Measurements from ENCODE around the gene PRH1. TPM values are rescaled to one million over a fixed set of nuclear protein-coding genes. Genes with fewer than 3 reads are reported as not detected.

PRH1 gene
- polyA plus RNA-seq, 4 donors = 8.5 to 15.3 (median 14.6) TPM

- DNase-seq (ENCODE audit: low read depth in 4 of 4, low spot score in 3 of 4) = peak in 1 of 4 donors; percentile 8
Measured at GRCh38 chr12:10847744-10848143, 36.3 kb downstream of the PRH1 start.

GRCh38 chr12:10842862-10843261, 41.2 kb downstream of the PRH1 start:
- no peak for DNase-seq (ENCODE audit: low read depth in 4 of 4, low spot score in 3 of 4)

GRCh38 chr12:10838461-10838860, 45.6 kb downstream of the PRH1 start:
- DNase-seq (ENCODE audit: low read depth in 4 of 4, low spot score in 3 of 4) = no peak

Other genes starting within 250 kb of the PRH1 start
- 1 to 10 TPM in 1 of 4 donors, under 1 TPM in 3; 0.70 to 1.2 (median 0.94) TPM for gene STYK1, start 210.2 kb downstream of the PRH1 start, polyA plus RNA-seq (ENCODE audit: insufficient read length in 4 of 4)
- gene YBX3, start 160.9 kb downstream of the PRH1 start, polyA plus RNA-seq (ENCODE audit: insufficient read length in 4 of 4) = 100 to 1,000 TPM; 219 to 278 (median 234) TPM
- gene TAS2R7, start 81.6 kb downstream of the PRH1 start, polyA plus RNA-seq (ENCODE audit: insufficient read length in 4 of 4) = not detected
- gene TAS2R8, start 77.0 kb downstream of the PRH1 start, polyA plus RNA-seq (ENCODE audit: insufficient read length in 4 of 4) = not detected
- gene TAS2R9, start 74.1 kb downstream of the PRH1 start, polyA plus RNA-seq (ENCODE audit: insufficient read length in 4 of 4) = not detected
- 1 to 10 TPM; 1.1 to 2.0 (median 1.4) TPM for gene TAS2R10, start 57.9 kb downstream of the PRH1 start, polyA plus RNA-seq (ENCODE audit: insufficient read length in 4 of 4)
- gene PRR4, start 34.8 kb downstream of the PRH1 start, polyA plus RNA-seq (ENCODE audit: insufficient read length in 4 of 4) = 1 to 10 TPM; 6.5 to 8.1 (median 7.1) TPM
- under 1 TPM in 1 of 4 donors, not detected in 3; 0.08 TPM for gene TAS2R13, start 25.3 kb upstream of the PRH1 start, polyA plus RNA-seq (ENCODE audit: insufficient read length in 4 of 4)
- gene PRH2, start 45.0 kb upstream of the PRH1 start, polyA plus RNA-seq (ENCODE audit: insufficient read length in 4 of 4) = under 1 TPM in 3 of 4 donors, not detected in 1; 0.23 to 0.41 (median 0.31) TPM
- 1 to 10 TPM; 2.6 to 3.8 (median 3.3) TPM for gene TAS2R14, start 55.0 kb upstream of the PRH1 start, polyA plus RNA-seq (ENCODE audit: insufficient read length in 4 of 4)
- gene TAS2R50, start 102.7 kb upstream of the PRH1 start, polyA plus RNA-seq (ENCODE audit: insufficient read length in 4 of 4) = not detected
- 1 to 10 TPM in 3 of 4 donors, under 1 TPM in 1; 0.98 to 2.0 (median 1.1) TPM for gene TAS2R20, start 114.0 kb upstream of the PRH1 start, polyA plus RNA-seq (ENCODE audit: insufficient read length in 4 of 4)
- gene TAS2R19, start 138.4 kb upstream of the PRH1 start, polyA plus RNA-seq (ENCODE audit: insufficient read length in 4 of 4) = 1 to 10 TPM in 2 of 4 donors, under 1 TPM in 2; 0.79 to 1.5 (median 1.2) TPM
- 1 to 10 TPM in 2 of 4 donors, under 1 TPM in 2; 0.65 to 1.9 (median 0.92) TPM for gene TAS2R31, start 147.2 kb upstream of the PRH1 start, polyA plus RNA-seq (ENCODE audit: insufficient read length in 4 of 4)
- under 1 TPM in 2 of 4 donors, not detected in 2; 0.09 to 0.22 TPM for gene TAS2R46, start 178.0 kb upstream of the PRH1 start, polyA plus RNA-seq (ENCODE audit: insufficient read length in 4 of 4)
- gene TAS2R43, start 208.1 kb upstream of the PRH1 start, polyA plus RNA-seq (ENCODE audit: insufficient read length in 4 of 4) = under 1 TPM; 0.16 to 0.62 (median 0.40) TPM